Activated CD4-positive, alpha-beta T cell treated with anti-CD3 and anti-CD28 coated beads for 1 hour (primary cell): Measurements from ENCODE around the gene SUN3.
"Not testable (repeated sequence)": the region's sequence is repeated elsewhere in the genome, so short reads cannot be mapped to it uniquely, and the experiment has no call there.

Source experiments
- DNase-seq: peaks from one replicate; pipeline ENCODE4 v3.0.0-alpha.2; 2020

The SUN3 gene

GRCh38 chr7:47943676-47944474 lies 85.0 kb downstream of the SUN3 start:
- no peak for DNase-seq

- not testable (repeated sequence) for DNase-seq
Observed at GRCh38 chr7:47942651-47943050, 86.3 kb downstream of the SUN3 start.

- DNase-seq = no peak
Observed at GRCh38 chr7:47942132-47942531, 86.8 kb downstream of the SUN3 start.

- DNase-seq = no peak
Observed at GRCh38 chr7:47941136-47941844, 87.6 kb downstream of the SUN3 start.

DNA sequence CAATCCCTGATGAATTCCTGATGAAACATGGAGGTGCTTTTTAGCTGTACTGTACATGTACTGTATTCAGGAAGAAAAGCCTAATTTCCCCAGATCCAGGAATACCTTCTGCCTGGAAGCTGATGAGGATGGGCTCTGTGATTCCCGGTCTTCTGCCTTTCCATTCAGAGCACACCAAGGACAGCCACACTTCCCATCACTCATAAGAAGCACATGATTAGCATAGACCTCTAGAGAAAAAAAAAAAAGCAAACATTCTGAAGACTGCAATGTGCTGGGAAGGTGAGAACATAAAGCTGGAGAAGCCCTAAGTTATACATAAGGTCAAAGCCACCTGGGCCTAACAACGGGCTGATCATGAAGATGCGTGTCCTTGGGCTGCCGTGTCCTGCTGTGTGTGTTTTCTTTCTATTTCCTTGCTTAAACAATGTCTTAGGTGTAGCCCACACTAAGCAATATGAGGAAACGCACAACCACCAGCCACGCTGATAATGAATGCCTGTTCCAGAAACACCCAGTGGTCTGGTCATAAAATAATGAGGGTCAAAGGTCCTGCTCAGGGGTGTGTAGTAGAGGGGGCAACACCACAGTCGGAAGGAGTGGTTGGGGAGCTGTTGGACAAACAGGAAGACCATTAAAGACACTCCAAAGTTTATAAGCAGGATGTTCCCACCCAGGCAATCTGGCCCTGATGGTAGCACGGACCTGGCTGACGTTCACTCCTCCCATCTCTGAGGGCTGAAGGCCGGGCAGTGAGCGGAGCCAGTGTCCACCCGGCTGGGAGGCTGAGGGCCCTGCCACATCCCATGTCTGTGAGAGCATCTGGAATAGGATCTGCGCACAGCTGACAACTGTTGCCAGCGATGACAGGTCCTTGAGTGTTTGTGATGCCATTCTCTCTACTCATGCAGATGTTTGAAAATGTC lies 88.6 kb downstream of the SUN3 start:
- no peak for DNase-seq

- no peak for DNase-seq
Observed at GRCh38 chr7:47939425-47940036, 89.4 kb downstream of the SUN3 start.

DNA sequence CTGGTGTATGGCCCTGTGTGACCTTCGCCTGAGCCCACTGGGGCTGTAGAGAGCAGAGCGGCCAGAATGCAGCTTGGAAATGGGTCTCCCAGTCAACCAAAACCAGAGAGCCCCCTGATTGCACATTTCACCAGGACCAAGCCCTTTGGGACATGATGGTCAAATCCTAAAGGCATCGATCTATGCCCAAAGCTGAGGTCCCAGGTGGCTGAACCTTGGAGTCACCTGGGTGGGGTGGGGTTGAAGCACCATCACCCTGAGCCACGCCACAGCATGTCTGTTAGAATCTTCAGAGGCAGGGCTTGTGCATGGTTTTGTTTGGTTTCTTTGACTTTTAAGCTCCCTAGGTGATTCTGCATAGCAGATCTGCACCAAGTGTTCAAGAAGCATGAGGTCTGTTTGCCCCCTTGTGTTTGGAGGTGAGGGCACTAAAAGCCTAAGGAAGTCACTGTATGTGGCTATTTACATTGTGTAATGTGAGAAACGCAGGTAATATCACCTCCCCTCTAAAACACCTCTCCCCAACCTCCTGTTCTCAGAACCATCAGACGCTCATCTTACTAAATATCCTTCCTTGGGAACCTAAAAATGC lies 90.2 kb downstream of the SUN3 start:
- no peak for DNase-seq

DNA sequence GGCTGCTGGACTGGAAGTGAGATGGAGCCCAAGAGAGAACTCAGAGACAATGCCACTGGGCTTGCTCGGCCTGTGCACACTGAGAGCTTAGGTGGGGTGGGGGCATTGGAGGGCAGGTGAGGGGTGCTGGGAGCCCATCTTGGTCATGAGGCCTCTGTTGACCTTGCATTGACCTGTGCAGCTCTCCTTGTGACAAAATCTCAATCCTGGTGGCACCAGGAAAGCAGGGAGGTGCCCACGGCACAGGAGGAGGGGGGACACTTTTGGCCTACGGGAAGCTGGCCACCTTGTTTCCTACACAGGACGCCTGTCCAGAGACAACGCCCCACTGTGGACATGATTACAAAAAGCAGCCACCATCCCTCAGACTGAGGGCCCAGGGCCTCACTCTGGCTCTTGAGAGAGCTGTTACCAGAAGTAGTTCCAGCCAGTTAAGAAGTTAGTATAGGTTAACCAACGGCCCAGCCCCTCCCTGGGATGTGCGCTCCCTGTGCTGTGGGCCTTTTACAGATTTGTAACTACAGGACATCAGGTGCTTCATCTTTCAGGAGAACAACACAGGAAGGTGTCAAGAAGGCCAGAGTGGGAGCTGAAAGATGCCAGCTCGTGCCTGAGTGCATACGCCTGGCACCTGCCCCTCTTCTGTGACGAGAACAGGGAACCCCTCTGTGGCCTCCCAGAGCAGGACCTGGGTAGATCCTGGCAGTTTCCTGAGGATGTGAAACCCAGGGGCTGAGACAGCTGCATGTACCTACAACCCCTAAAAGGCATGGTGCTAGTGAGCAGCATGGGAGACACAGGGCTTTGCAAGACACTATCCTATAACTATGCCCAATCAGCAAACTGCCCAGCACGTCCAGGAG lies 91.0 kb downstream of the SUN3 start:
- DNase-seq = no peak
